B cell (primary cell): ENCODE results near the gene RAC2. TPM values are rescaled to one million over a fixed set of nuclear protein-coding genes. Genes with fewer than 3 reads are reported as not detected.

Source experiments
- ATAC-seq: fragments of 200-7000 bp; cut with Tn5 transposase; one replicate; pipeline ENCODE4 v1.10.0; 2021; ENCODE audit warnings: low read depth, mild to moderate bottlenecking, moderate number of reproducible peaks, moderate library complexity
- CTCF ChIA-PET: fragments of 350-600 bp; sonication (Branson Sonifier 250); formaldehyde crosslinking; loops from one replicate; lab custom pipeline; 2021; ENCODE audit warnings: antibody characterized with exemption, inconsistent platforms; lab: Charles Lee
- POLR2A ChIA-PET: fragments of 350-600 bp; sonication (Branson Sonifier 250); formaldehyde crosslinking; loops from one replicate; lab custom pipeline; 2021; ENCODE audit warnings: antibody characterized with exemption; lab: Charles Lee
- DNase-seq: peaks from one replicate; pipeline ENCODE4 v3.0.0; 2013
- H2AFZ ChIP-seq: 2 replicates; pipeline ENCODE4 v1.6.1; 2012; ENCODE audit warnings: mild to moderate bottlenecking, low read depth, low read length; ENCODE audit not compliant: insufficient read depth, poor library complexity, severe bottlenecking
- H3K27ac ChIP-seq, 2 donors: 1 replicate in 1 of 2; 2 replicates in 1 of 2; pipeline ENCODE4 v1.5.1; 2012 to 2013; ENCODE audit warnings: low read length in 2 of 2, mild to moderate bottlenecking in 2 of 2, moderate library complexity in 1 of 2
- H3K27me3 ChIP-seq, 4 experiments: fragments of 200-600 bp in 1 of 4; sonication (generic) in 1 of 4; replicated peaks in 1 of 4; 1 replicate in 2 of 4; 2 replicates in 2 of 4; pipeline versions ENCODE4 v1.6.1 to v1.7.0; 2013 to 2016; ENCODE audit warnings: low read length in 3 of 4, mild to moderate bottlenecking in 2 of 4, mixed read lengths in 1 of 4, moderate library complexity in 1 of 4; ENCODE audit not compliant: insufficient read depth in 4 of 4, control insufficient read depth in 3 of 4; ENCODE audit errors: control extremely low read depth in 1 of 4
- H3K36me3 ChIP-seq, 2 experiments: replicated peaks in 1 of 2; 1 replicate in 1 of 2; 2 replicates in 1 of 2; pipeline versions ENCODE4 v1.6.1 to v1.7.1; 2013; ENCODE audit warnings: low read length in 1 of 2; ENCODE audit not compliant: insufficient read depth in 2 of 2, control insufficient read depth in 1 of 2; ENCODE audit errors: control extremely low read depth in 1 of 2, extremely low read depth in 1 of 2
- H3K4me1 ChIP-seq, 2 donors: fragments of 200-600 bp in 1 of 2; sonication (generic) in 1 of 2; 1 replicate in 1 of 2; 2 replicates in 1 of 2; pipeline versions ENCODE4 v1.5.1 to v1.6.1; 2013 to 2017; ENCODE audit warnings: low read length in 2 of 2; ENCODE audit not compliant: control insufficient read depth in 2 of 2, insufficient read depth in 2 of 2
- H3K4me2 ChIP-seq: replicated peaks from 2 replicates; pipeline ENCODE3; 2012; ENCODE audit warnings: mild to moderate bottlenecking, low read depth, low read length; ENCODE audit not compliant: poor library complexity, severe bottlenecking
- H3K4me3 ChIP-seq, 5 experiments: fragments of 200-600 bp in 1 of 5; sonication (generic) in 1 of 5; 1 replicate in 3 of 5; 2 replicates in 2 of 5; pipeline versions ENCODE4 v1.5.1 to v1.7.0; 2011 to 2016; ENCODE audit warnings: low read length in 4 of 5, mild to moderate bottlenecking in 4 of 5, low read depth in 2 of 5, control low read depth in 1 of 5, moderate library complexity in 1 of 5; ENCODE audit not compliant: insufficient read depth in 1 of 5; ENCODE audit errors: control extremely low read depth in 1 of 5, extremely low read depth in 1 of 5
- H3K79me2 ChIP-seq: fragments of 200-600 bp; sonication (generic); one replicate; pipeline ENCODE4 v1.6.0; 2016; ENCODE audit warnings: low read length; ENCODE audit not compliant: control insufficient read depth, insufficient read depth
- H3K9ac ChIP-seq: fragments of 200-600 bp; sonication (generic); 2 replicates; pipeline ENCODE4 v1.6.1; 2017; ENCODE audit warnings: mild to moderate bottlenecking, low read length, moderate library complexity
- H3K9me3 ChIP-seq, 3 donors: one replicate each; pipeline versions ENCODE4 v1.6.1 to v1.7.1; 2013; ENCODE audit warnings: low read length in 2 of 3; ENCODE audit not compliant: control insufficient read depth in 2 of 3, insufficient read depth in 1 of 3; ENCODE audit errors: control extremely low read depth in 1 of 3
- H4K20me1 ChIP-seq: 2 replicates; pipeline ENCODE4 v1.6.0; 2012; ENCODE audit warnings: mild to moderate bottlenecking, low read length; ENCODE audit not compliant: insufficient read depth, control insufficient read depth, poor library complexity, severe bottlenecking
- H3K27ac Mint-ChIP-seq: one replicate; pipeline ENCODE4 v1.8.0; 2021; ENCODE audit warnings: mixed read lengths
- H3K27me3 Mint-ChIP-seq: one replicate; pipeline ENCODE4 v1.8.0; 2021; ENCODE audit warnings: mixed read lengths
- H3K4me1 Mint-ChIP-seq: one replicate; pipeline ENCODE4 v1.8.0; 2021; ENCODE audit warnings: mixed read lengths
- H3K4me3 Mint-ChIP-seq: one replicate; pipeline ENCODE4 v1.8.0; 2021; ENCODE audit warnings: mixed read lengths
- H3K9me3 Mint-ChIP-seq: one replicate; pipeline ENCODE4 v1.8.0; 2022; ENCODE audit warnings: mixed read lengths; ENCODE audit not compliant: insufficient read depth
- EZH2 ChIP-seq: IDR thresholded peaks from 2 replicates; pipeline ENCODE4 v1.6.1; 2012; ENCODE audit warnings: borderline replicate concordance, low read depth, mild to moderate bottlenecking, moderate library complexity, low read length; ENCODE audit not compliant: insufficient read depth, poor library complexity, severe bottlenecking
- WGBS: methylation state at CpG from one replicate; pipeline ENCODE4 v1.1.5; 2013; ENCODE audit warnings: missing lambda C conversion rate; ENCODE audit not compliant: insufficient coverage; 5-methylcytosine and 5-hydroxymethylcytosine counted together
- intact Hi-C: fragments of 100-400 bp; cut with micrococcal nuclease; formaldehyde crosslinking; loops from one replicate; pipeline ENCODE4 v1.10.0; 2022
- polyA plus RNA-seq: library from polyadenylated mRNA; depleted of rRNA; stranded (reverse); fragments of >200 nt; gene quantifications from 2 replicates; pipeline ENCODE4 v1.2.3, GENCODE V29; 2012
- total RNA-seq, 2 donors: library from RNA; stranded (reverse); fragments of 120-200 nt in 1 of 2; gene quantifications; 1 replicate in 1 of 2; 2 replicates in 1 of 2; pipeline versions ENCODE4 v1.2.3 to v1.2.4, GENCODE V29; 2013 to 2022
- TF ChIP-seq, protein P1 (sequence below): fragments of 200-600 bp; IDR thresholded peaks from one replicate; pipeline ENCODE4 v1.8.0; 2022; ENCODE audit warnings: antibody characterized with exemption, mild to moderate bottlenecking

RAC2 gene
- total and polyA plus RNA-seq, 2 donors (not counting 1 experiment from before 2014, with no cell fraction given), result 273 to 776 TPM

DNA sequence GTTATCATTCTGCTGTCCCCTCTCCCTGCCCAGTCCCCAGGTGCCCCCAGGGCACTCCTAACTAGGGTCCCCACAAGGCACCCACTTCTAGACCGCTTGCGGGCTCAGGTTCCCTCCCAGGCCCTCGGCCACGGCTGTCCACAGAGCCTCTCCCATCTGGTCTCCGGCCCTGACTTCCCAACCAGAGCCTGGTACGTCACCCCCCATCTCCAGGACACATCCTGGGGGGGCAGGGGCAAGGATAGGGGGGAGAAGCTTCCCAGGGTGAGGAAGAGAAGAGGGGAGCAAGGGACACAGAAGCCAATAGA lies 32.2 kb downstream of the RAC2 start:
- no peak overlapping the region for H3K9ac ChIP-seq
- 90% methylated on average over 2 of the region's 6 CpGs for WGBS
- no peak overlapping the region for H3K4me3 ChIP-seq
- H3K4me2 ChIP-seq, result no peak overlapping the region
- TF ChIP-seq, protein P1, sequence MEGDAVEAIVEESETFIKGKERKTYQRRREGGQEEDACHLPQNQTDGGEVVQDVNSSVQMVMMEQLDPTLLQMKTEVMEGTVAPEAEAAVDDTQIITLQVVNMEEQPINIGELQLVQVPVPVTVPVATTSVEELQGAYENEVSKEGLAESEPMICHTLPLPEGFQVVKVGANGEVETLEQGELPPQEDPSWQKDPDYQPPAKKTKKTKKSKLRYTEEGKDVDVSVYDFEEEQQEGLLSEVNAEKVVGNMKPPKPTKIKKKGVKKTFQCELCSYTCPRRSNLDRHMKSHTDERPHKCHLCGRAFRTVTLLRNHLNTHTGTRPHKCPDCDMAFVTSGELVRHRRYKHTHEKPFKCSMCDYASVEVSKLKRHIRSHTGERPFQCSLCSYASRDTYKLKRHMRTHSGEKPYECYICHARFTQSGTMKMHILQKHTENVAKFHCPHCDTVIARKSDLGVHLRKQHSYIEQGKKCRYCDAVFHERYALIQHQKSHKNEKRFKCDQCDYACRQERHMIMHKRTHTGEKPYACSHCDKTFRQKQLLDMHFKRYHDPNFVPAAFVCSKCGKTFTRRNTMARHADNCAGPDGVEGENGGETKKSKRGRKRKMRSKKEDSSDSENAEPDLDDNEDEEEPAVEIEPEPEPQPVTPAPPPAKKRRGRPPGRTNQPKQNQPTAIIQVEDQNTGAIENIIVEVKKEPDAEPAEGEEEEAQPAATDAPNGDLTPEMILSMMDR, result no peak
- TF ChIP-seq EZH2, result no peak
- no peaks in the 10 kb centered on the region for H4K20me1 ChIP-seq
- Mint-ChIP-seq H3K9me3 (no peaks in the 10 kb centered on the region), H3K4me3 (no peak overlapping the region), H3K4me1 (peaks cover 5% of the 10 kb centered on the region), H3K27me3 (no peaks in the 10 kb centered on the region), H3K27ac (no peak overlapping the region)
- H3K79me2 ChIP-seq, result peaks cover 9% of the 10 kb centered on the region
- peaks cover 0 to 6% of the 10 kb centered on the region in 2 donors for H3K4me1 ChIP-seq
- no peak overlapping the region for H3K27ac ChIP-seq
- no peak overlapping the region for H2AFZ ChIP-seq
- H3K9me3 ChIP-seq, result no peaks in the 10 kb centered on the region
- intact Hi-C loops, result no loop called here
- no peaks in the 10 kb centered on the region for H3K27me3 ChIP-seq
- H3K36me3 ChIP-seq, result no peaks in the 10 kb centered on the region
- CTCF ChIA-PET, result no interaction called here
- ATAC-seq, result no peak
- POLR2A ChIA-PET, result no interaction called here
- no peak for DNase-seq

DNA sequence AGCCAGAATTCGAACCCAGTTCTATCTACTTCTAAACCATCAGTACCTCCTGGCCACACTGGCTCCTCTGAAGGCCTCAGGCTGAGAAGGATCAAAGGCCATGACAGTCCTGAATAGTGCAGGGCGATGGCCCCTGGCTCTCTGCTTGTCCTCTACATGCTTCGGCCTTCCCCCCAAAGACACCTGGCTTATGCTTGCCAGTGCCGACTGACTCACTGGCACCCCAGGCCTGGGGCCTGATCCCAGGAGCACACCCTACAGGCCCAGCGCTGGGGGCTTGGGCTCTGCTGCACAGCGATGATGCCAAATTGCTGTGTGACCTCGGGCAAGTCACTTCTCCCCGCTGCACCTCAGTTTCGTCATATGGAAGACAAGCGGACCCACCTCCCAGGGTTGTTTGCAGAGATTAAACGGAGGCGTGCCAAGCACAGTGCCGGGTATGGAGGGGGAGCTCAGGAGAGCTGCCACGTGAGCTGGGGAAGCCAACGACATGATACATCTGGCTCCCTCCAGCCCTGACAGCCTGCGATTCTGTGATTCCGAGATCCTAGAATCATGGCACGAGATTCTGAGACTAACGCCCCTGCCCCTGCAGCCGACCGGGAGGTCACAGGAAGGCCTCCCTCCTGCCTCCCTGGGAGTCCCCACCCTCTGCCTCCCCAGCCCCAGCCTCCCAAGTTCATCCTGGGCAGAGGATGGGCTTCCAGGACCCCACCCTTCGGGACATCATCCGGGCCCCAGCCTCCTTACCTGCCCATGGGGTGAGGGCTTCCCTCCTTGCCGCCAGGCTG lies 32.8 kb downstream of the RAC2 start:
- Histone ChIP-seq H2AFZ (no peak overlapping the region), H3K27me3 (no peaks in the 10 kb centered on the region), H3K4me1 (peaks cover 0 to under 1% of the 10 kb centered on the region in 2 donors), H3K4me3 (no peak overlapping the region), H3K9ac (no peak overlapping the region), H3K9me3 (no peaks in the 10 kb centered on the region), H3K36me3 (no peaks in the 10 kb centered on the region), H3K4me2 (no peak overlapping the region), H3K27ac (no peak overlapping the region), H3K79me2 (peaks cover 5% of the 10 kb centered on the region), H4K20me1 (no peaks in the 10 kb centered on the region)
- peaks cover 3% of the 10 kb centered on the region for H3K4me1 Mint-ChIP-seq
- TF ChIP-seq EZH2, result no peak
- no peak for ATAC-seq
- no peaks in the 10 kb centered on the region for H3K27me3 Mint-ChIP-seq
- 97% methylated on average over 23 of the region's 24 CpGs for WGBS
- H3K9me3 Mint-ChIP-seq, result no peaks in the 10 kb centered on the region
- H3K27ac Mint-ChIP-seq, result no peak overlapping the region
- intact Hi-C loops, result no loop called here
- ChIA-PET CTCF (interaction anchor here (1.1 to 1.7 kb wide), 3 partner anchors 10 to 48 kb away, joined by 3 to 4 read pairs (median 4); no protein-coding TSS in a partner anchor), POLR2A (interaction anchor here (0.6 kb wide), 1 partner anchor 15 kb away, joined by 7 read pairs; no protein-coding TSS in a partner anchor)
- no peak for DNase-seq
- no peak overlapping the region for H3K4me3 Mint-ChIP-seq
